ENCODE data around the gene FASTKD1. TPM values are rescaled to one million over a fixed set of nuclear protein-coding genes. Genes with fewer than 3 reads are reported as not detected.

FASTKD1 gene
- total RNA-seq, 2 experiments from 2014 or later, result 35.4 to 36.2 TPM

GRCh38 chr2:169486487-169486886 is 87.2 kb downstream of the FASTKD1 start:
- CTCF ChIA-PET, result no interaction called here

GRCh38 chr2:169485650-169486138 is 88.0 kb downstream of the FASTKD1 start:
- no peak overlapping the region for H3K4me3 Mint-ChIP-seq
- H3K27ac Mint-ChIP-seq, result no peak overlapping the region
- H3K4me1 Mint-ChIP-seq, result peaks cover 2% of the 10 kb centered on the region
- H3K36me3 Mint-ChIP-seq (ENCODE audit: low read depth), result no peaks in the 10 kb centered on the region
- POLR2A ChIA-PET, result no interaction called here
- CTCF ChIA-PET, result no interaction called here
- H3K27me3 Mint-ChIP-seq, result no peaks in the 10 kb centered on the region
- DNase-seq, result no peak
- H3K9me3 Mint-ChIP-seq, result no peaks in the 10 kb centered on the region

More at GRCh38 chr2:169486487-169486886, 87.2 kb downstream of the FASTKD1 start:
- DNase-seq, result no peak
- POLR2A ChIA-PET, result no interaction called here
- Mint-ChIP-seq H3K4me3 (no peak overlapping the region), H3K27me3 (no peaks in the 10 kb centered on the region), H3K36me3 (ENCODE audit: low read depth) (no peaks in the 10 kb centered on the region), H3K4me1 (no peaks in the 10 kb centered on the region), H3K9me3 (no peaks in the 10 kb centered on the region), H3K27ac (no peak overlapping the region)

GRCh38 chr2:169480079-169480465 is 93.6 kb downstream of the FASTKD1 start:
- no peaks in the 10 kb centered on the region for H3K27me3 Mint-ChIP-seq
- CTCF ChIA-PET, result interaction anchor here (0.7 to 4.3 kb wide), 9 partner anchors 9 to 448 kb away, joined by 3 to 29 read pairs (median 6); no protein-coding TSS in a partner anchor
- peak overlapping the region; percentile 84 for H3K4me3 Mint-ChIP-seq
- POLR2A ChIA-PET, result interaction anchor here (1.2 to 2.3 kb wide), 4 partner anchors 9 to 118 kb away, joined by 3 to 7 read pairs (median 4); partner anchors contain the start of gene LRP2
- H3K36me3 Mint-ChIP-seq (ENCODE audit: low read depth), result no peaks in the 10 kb centered on the region
- peaks cover 20% of the 10 kb centered on the region for H3K4me1 Mint-ChIP-seq
- no peak overlapping the region for H3K27ac Mint-ChIP-seq
- DNase-seq, result no peak
- no peaks in the 10 kb centered on the region for H3K9me3 Mint-ChIP-seq

Other genes with a start within 250 kb of the FASTKD1 start
- under 1 TPM; 0.25 to 0.28 TPM for gene LRP2, start 211.3 kb downstream of the FASTKD1 start, total RNA-seq
- 1 to 10 TPM in 1 of 2 experiments, under 1 TPM in 1; 0.90 to 1.1 TPM for gene BBS5, start 94.4 kb downstream of the FASTKD1 start, total RNA-seq
- not detected for gene KLHL41, start 64.2 kb downstream of the FASTKD1 start, total RNA-seq
- gene PPIG, start 10.5 kb upstream of the FASTKD1 start, total RNA-seq, result 10 to 100 TPM; 48.8 to 49.6 TPM
- not detected for gene CFAP210, start 120.5 kb upstream of the FASTKD1 start, total RNA-seq
- gene PHOSPHO2, start 120.6 kb upstream of the FASTKD1 start, total RNA-seq, result 1 to 10 TPM; 2.8 to 3.4 TPM
- 1 to 10 TPM; 2.3 to 2.8 TPM for gene KLHL23, start 160.0 kb upstream of the FASTKD1 start, total RNA-seq
- 10 to 100 TPM; 81.6 to 85.4 TPM for gene SSB, start 225.0 kb upstream of the FASTKD1 start, total RNA-seq

Measured in activated CD4-positive, alpha-beta memory T cell treated with anti-CD3 and anti-CD28 coated beads, Interleukin-2, amount 10 ng/mL, durations not matched to agents 7 days and 5 days (primary cell).